Astrocyte (in vitro differentiated cells and primary cell): ENCODE results near the gene UTP11. TPM values are rescaled to one million over a fixed set of nuclear protein-coding genes. Genes with fewer than 3 reads are reported as not detected.
A peak's percentile ranks its signal among the peaks of the same experiment; 100 is the strongest.

ENCODE experiments used
- DNase-seq: peaks from one replicate; pipeline ENCODE4 v3.0.0-alpha.2; 2010; ENCODE audit warnings: low read depth
- FAIRE-seq: peaks from 2 replicates; lab custom pipeline; 2011; peaks lifted over from hg19 to GRCh38; lab: Jason Lieb, UNC
- H2AFZ ChIP-seq: 2 replicates; pipeline ENCODE4 v1.6.0; 2012; ENCODE audit warnings: low read depth, low read length, inconsistent platforms
- H3K27ac ChIP-seq: 2 replicates; pipeline ENCODE4 v1.5.1; 2011; ENCODE audit warnings: low read depth, low read length, inconsistent platforms
- H3K27me3 ChIP-seq: 2 replicates; pipeline ENCODE4 v1.6.0; 2011; ENCODE audit warnings: low read length, inconsistent platforms; ENCODE audit not compliant: insufficient read depth
- H3K36me3 ChIP-seq: 2 replicates; pipeline ENCODE4 v1.5.1; 2011; ENCODE audit warnings: low read length, inconsistent platforms; ENCODE audit not compliant: insufficient read depth
- H3K4me1 ChIP-seq: 2 replicates; pipeline ENCODE4 v1.5.1; 2011; ENCODE audit warnings: low read length, inconsistent platforms; ENCODE audit not compliant: insufficient read depth
- H3K4me2 ChIP-seq: 2 replicates; pipeline ENCODE4 v1.6.0; 2012; ENCODE audit warnings: low read length, inconsistent platforms
- H3K4me3 ChIP-seq: 2 replicates; pipeline ENCODE4 v1.5.1; 2011; ENCODE audit warnings: low read depth, mild to moderate bottlenecking, low read length, inconsistent platforms; ENCODE audit not compliant: insufficient read depth
- H3K79me2 ChIP-seq: 2 replicates; pipeline ENCODE4 v1.6.0; 2012; ENCODE audit warnings: mild to moderate bottlenecking, low read length, inconsistent platforms; ENCODE audit not compliant: insufficient read depth
- H3K9ac ChIP-seq: 2 replicates; pipeline ENCODE4 v1.6.0; 2012; ENCODE audit warnings: mild to moderate bottlenecking, low read length, inconsistent platforms
- H3K9me3 ChIP-seq: 2 replicates; pipeline ENCODE4 v1.5.1; 2012; ENCODE audit warnings: low read depth, mild to moderate bottlenecking, low read length, inconsistent platforms; ENCODE audit not compliant: insufficient read depth
- H4K20me1 ChIP-seq: 2 replicates; pipeline ENCODE4 v1.6.0; 2012; ENCODE audit warnings: low read length, inconsistent platforms; ENCODE audit not compliant: insufficient read depth
- H3K27ac Mint-ChIP-seq: one replicate; pipeline ENCODE4 v1.8.0; 2021; ENCODE audit warnings: mild to moderate bottlenecking, mixed read lengths; ENCODE audit not compliant: unreplicated experiment
- H3K27me3 Mint-ChIP-seq: one replicate; pipeline ENCODE4 v1.8.0; 2021; ENCODE audit warnings: low read depth, mixed read lengths; ENCODE audit not compliant: unreplicated experiment
- H3K36me3 Mint-ChIP-seq: one replicate; pipeline ENCODE4 v1.8.0; 2021; ENCODE audit warnings: low read depth, mixed read lengths; ENCODE audit not compliant: unreplicated experiment
- H3K4me1 Mint-ChIP-seq: one replicate; pipeline ENCODE4 v1.8.0; 2021; ENCODE audit warnings: low read depth, mixed read lengths; ENCODE audit not compliant: unreplicated experiment
- H3K4me3 Mint-ChIP-seq: one replicate; pipeline ENCODE4 v1.8.0; 2021; ENCODE audit warnings: mild to moderate bottlenecking, moderate library complexity, mixed read lengths; ENCODE audit not compliant: unreplicated experiment
- H3K9me3 Mint-ChIP-seq: one replicate; pipeline ENCODE4 v1.8.0; 2021; ENCODE audit warnings: mild to moderate bottlenecking, mixed read lengths; ENCODE audit not compliant: unreplicated experiment
- CTCF ChIP-seq: IDR thresholded peaks from 2 replicates; pipeline ENCODE4 v1.5.1; 2011; ENCODE audit warnings: low read depth, mild to moderate bottlenecking, inconsistent platforms, low read length, moderate library complexity; ENCODE audit not compliant: insufficient read depth
- EZH2 ChIP-seq: IDR thresholded peaks from 2 replicates; pipeline ENCODE4 v1.6.1; 2012; ENCODE audit warnings: mild to moderate bottlenecking, low read length, inconsistent platforms; ENCODE audit not compliant: insufficient read depth
- total RNA-seq: library from RNA; stranded (reverse); gene quantifications from 2 replicates; pipeline ENCODE4 v1.2.1, GENCODE V29; 2021

The UTP11 gene
- total RNA-seq, 1 donor from 2014 or later: 42.6 TPM

- no peaks in the 10 kb centered on the region for H4K20me1 ChIP-seq
- no peak for FAIRE-seq
- H3K27ac Mint-ChIP-seq: no peak overlapping the region
Observed at GRCh38 chr1:38055965-38056364, 43.4 kb downstream of the UTP11 start.

GRCh38 chr1:38059635-38060250, 47.2 kb downstream of the UTP11 start:
- Histone ChIP-seq H3K4me3 (no peak overlapping the region), H3K4me2 (no peak overlapping the region), H3K27me3 (no peaks in the 10 kb centered on the region), H3K9me3 (no peaks in the 10 kb centered on the region), H4K20me1 (no peaks in the 10 kb centered on the region), H3K9ac (no peak overlapping the region), H3K79me2 (no peaks in the 10 kb centered on the region), H2AFZ (no peak overlapping the region), H3K36me3 (no peaks in the 10 kb centered on the region), H3K4me1 (peaks cover 17% of the 10 kb centered on the region), H3K27ac (no peak overlapping the region)
- Mint-ChIP-seq H3K36me3 (peaks cover 9% of the 10 kb centered on the region), H3K27ac (no peak overlapping the region), H3K27me3 (peaks cover 12% of the 10 kb centered on the region), H3K9me3 (peaks cover 3% of the 10 kb centered on the region), H3K4me3 (no peak overlapping the region), H3K4me1 (peaks cover 29% of the 10 kb centered on the region)
- FAIRE-seq (no peak), DNase-seq (no peak)
- no peak for TF ChIP-seq CTCF
- TF ChIP-seq EZH2: no peak

More at GRCh38 chr1:38055965-38056364, 43.4 kb downstream of the UTP11 start:
- Histone ChIP-seq H3K4me1 (peaks cover 6% of the 10 kb centered on the region), H3K27ac (no peak overlapping the region), H3K9me3 (no peaks in the 10 kb centered on the region), H3K27me3 (no peaks in the 10 kb centered on the region), H2AFZ (no peak overlapping the region), H3K4me3 (no peak overlapping the region), H3K4me2 (peak overlapping the region; percentile 45), H3K9ac (no peak overlapping the region), H3K79me2 (no peaks in the 10 kb centered on the region), H3K36me3 (no peaks in the 10 kb centered on the region)
- peaks cover 3% of the 10 kb centered on the region for H3K36me3 Mint-ChIP-seq
- H3K27me3 Mint-ChIP-seq: peaks cover 34% of the 10 kb centered on the region
- no peak overlapping the region for H3K4me3 Mint-ChIP-seq
- no peaks in the 10 kb centered on the region for H3K9me3 Mint-ChIP-seq
- no peak for DNase-seq
- no peak for TF ChIP-seq CTCF
- no peak for TF ChIP-seq EZH2
- peaks cover 10% of the 10 kb centered on the region for H3K4me1 Mint-ChIP-seq

GRCh38 chr1:38060498-38060897, 48.0 kb downstream of the UTP11 start:
- DNase-seq: no peak
- FAIRE-seq: no peak
- Histone ChIP-seq H3K9me3 (no peaks in the 10 kb centered on the region), H3K27ac (no peak overlapping the region), H3K9ac (no peak overlapping the region), H3K4me1 (peaks cover 15% of the 10 kb centered on the region), H2AFZ (no peak overlapping the region), H3K79me2 (no peaks in the 10 kb centered on the region), H3K4me3 (no peak overlapping the region), H4K20me1 (no peaks in the 10 kb centered on the region), H3K36me3 (no peaks in the 10 kb centered on the region), H3K4me2 (no peak overlapping the region), H3K27me3 (no peaks in the 10 kb centered on the region)
- peaks cover 8% of the 10 kb centered on the region for H3K27me3 Mint-ChIP-seq
- H3K9me3 Mint-ChIP-seq: peaks cover 3% of the 10 kb centered on the region
- H3K4me1 Mint-ChIP-seq: peaks cover 30% of the 10 kb centered on the region
- peaks cover 9% of the 10 kb centered on the region for H3K36me3 Mint-ChIP-seq
- TF ChIP-seq CTCF (no peak), EZH2 (no peak)
- H3K27ac Mint-ChIP-seq: no peak overlapping the region
- H3K4me3 Mint-ChIP-seq: no peak overlapping the region
